Measurements from ENCODE around the gene FAM221B.

The FAM221B gene

DNA sequence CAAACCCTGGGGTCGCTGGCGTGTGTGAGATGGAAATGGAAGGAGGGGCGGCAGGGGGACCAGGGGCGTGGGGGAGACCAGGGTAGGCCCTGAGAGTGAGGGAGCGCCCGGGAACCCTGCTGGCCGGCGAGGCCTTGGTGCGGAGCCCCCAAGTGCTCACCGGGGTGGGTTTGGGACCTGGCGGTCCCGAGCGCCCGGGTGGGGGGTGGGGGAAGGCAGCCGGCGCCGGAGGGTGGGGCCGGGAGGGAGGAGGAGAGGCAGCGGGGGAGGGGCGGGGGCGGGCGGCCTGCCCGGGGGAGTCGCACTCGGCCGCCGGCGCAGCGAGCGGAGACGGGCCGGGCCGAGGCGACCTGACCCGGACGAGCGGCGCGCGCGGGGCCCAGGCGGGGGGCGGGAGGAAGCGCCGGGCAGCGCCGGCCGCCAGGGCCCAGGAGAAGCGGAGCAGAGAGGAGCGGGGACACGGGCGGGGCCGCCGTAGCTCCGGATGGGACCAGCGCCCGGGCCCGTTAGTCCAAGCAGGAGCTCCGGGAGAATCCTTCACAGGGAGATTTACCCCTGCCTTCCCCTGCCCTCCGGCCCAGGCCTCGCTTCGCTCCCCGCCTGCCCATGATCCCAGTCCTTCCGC is 37.1 kb downstream of the FAM221B start, which contains the start of gene NPR2:
TSS of gene NPR2 (plus strand) at position 295 of the 625 bp plus-strand sequence. CDS start 818 bp downstream, outside the sequence.
- no peak for DNase-seq (ENCODE audit: low read depth)

- peak; percentile 31 for DNase-seq (ENCODE audit: low read depth)
Measured at GRCh38 chr9:35790385-35791296, 37.9 kb downstream of the FAM221B start.

- DNase-seq (ENCODE audit: low read depth), result no peak
Measured at GRCh38 chr9:35790025-35790384, 38.5 kb downstream of the FAM221B start.

DNA sequence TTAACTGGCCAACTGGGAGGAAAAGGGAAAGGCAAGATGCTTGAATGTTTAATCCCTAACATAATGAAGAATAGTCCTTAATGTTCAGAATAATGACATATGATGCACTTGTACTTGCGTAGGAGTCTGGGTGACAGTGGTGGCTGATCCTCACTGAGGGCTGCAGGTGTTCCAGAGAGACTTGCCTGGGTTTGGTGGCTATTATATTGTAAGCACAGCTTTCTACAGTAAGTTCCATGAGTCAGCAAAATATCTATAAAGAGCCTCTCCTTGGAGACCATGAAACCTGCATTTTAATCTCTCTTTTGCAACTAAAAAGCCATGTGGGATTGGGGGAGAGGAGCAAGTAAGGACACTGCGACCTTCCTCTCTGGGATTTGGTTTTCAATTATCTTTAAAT is 39.0 kb downstream of the FAM221B start:
- no peak for DNase-seq (ENCODE audit: low read depth)

GRCh38 chr9:35783418-35783817 is 45.1 kb downstream of the FAM221B start:
- no peak for DNase-seq (ENCODE audit: low read depth)

DNA sequence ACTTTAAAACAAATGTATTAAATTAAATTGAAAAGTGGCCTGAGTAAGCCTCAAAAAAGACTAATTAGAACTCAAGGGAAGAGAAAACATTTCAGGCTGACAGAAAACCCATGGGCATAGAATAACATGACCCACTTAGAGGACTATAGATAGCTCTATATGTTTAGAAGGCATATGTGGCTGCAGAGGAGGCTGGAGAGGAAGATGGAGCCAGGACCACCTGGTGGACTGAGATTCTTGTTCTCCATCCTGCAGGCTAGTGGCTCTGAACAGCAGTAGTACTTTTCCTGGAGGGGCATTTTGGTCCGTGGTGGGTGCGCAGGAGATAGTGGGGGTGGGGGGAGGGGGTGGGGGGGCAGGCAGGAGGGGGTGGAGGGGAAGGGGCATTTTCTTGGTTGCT is 47.5 kb downstream of the FAM221B start:
- DNase-seq (ENCODE audit: low read depth), result no peak

DNA sequence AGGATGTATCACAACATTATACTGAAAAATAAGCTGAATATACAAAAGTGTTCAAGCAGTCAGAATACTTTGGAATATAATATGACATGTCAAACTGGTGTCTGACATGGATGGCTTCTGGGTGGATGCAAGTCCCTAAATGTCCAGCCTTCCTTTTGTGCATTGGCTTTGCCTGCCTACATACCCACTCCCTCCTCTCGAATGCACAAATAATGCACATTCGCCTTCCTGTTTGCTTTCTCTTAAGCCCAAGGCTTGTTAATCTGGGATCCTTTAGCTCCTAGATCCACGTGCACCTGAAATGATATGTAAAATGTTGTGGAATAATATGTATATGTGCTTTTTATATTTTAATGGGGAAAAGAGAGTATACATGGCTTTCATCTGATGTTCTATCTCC is 50.0 kb downstream of the FAM221B start:
- no peak for DNase-seq (ENCODE audit: low read depth)

DNA sequence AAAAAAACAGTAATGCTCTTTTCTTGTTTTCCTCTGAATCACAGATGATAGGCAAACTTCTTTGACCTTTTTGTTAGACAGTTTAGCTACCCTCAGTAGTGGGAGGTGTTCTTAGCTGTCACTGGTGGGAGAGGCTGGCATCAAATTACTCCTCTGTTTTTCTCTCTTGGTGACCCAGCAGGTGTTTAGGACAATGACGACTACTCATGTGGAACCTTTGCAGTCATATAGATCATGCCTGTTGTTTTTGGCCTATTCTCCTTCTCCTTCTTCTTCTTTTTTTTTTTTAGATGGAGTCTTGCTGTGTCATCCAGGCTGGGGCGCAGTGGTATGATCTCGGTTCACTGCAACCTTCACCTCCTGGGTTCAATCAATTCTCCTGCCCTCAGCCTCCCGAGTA is 52.5 kb downstream of the FAM221B start:
- no peak for DNase-seq (ENCODE audit: low read depth)

DNA sequence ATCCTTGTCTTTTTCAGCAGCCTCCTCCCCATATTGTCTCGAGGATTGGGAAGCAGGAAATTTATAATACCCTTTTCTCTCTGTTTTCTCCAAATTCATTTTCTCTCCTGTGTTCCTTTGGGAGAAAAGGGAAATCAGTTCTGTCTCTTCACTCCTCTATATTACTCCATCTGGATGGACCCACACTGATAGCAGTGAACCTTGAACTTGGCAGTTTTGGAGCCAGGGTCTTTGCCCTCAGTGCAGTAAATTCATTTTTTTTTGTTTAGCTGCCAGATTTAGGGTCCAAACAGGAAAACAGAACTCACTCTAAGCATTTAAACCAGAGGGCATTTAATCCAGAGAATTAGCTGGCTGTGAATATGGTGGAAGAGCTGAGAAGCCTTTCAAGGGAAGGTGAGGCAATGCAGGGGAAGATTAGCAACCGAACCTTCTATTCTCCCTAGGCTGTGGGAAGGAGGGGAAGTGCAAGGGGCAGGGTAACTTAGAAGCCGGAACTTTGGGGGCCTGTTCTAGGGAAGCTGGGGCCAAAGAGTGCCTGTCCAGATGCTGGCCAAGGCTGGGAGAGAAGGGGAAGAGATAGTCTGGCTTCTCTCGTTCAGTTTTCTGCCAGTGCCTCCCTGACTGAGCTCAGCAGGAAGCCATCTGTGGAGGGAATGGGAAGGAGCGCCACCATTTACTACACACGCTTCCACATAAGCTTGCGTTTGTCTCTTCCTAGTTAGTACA is 53.5 kb downstream of the FAM221B start:
- no peak for DNase-seq (ENCODE audit: low read depth)

DNA sequence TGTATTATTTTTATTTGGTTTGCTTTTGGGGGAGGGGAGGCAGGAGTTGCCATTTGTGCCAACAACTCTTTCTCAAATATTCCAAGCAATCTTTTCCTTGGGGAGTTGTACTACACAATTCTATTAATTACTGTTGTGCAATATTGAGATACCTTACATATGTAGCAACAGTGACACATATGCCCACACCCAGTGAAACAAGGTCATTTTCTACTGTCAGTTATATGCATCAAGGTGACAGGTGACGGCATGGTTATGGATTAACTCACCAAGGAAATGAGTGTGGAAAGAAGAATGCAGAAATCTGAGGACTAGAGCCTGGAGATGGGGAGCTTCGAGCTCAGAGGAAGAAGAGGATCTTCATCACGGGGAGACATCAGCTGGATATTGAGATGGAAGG is 56.6 kb downstream of the FAM221B start:
- DNase-seq (ENCODE audit: low read depth), result no peak

DNA sequence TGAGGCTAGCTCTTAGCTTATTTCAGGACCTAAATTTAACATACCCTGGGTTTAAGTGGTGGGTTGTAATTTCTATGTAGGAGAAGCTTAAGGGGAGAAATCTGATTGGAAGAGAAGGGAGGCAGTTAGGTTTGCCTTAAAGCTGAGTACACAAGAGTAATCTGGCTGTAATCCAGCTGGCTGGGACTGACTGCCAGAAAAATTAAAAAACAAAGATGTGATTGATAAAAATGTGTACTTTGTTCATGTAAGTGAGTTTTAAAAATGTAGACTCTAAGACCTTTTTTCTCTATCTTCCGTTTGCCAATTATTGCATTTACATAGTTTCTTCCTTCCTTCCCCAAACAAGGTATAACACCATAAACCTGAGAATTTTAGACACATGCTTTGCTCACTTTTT is 57.0 kb downstream of the FAM221B start:
- DNase-seq (ENCODE audit: low read depth), result no peak

- DNase-seq (ENCODE audit: low read depth), result no peak
Measured at GRCh38 chr9:35771075-35771433, 57.5 kb downstream of the FAM221B start.

DNA sequence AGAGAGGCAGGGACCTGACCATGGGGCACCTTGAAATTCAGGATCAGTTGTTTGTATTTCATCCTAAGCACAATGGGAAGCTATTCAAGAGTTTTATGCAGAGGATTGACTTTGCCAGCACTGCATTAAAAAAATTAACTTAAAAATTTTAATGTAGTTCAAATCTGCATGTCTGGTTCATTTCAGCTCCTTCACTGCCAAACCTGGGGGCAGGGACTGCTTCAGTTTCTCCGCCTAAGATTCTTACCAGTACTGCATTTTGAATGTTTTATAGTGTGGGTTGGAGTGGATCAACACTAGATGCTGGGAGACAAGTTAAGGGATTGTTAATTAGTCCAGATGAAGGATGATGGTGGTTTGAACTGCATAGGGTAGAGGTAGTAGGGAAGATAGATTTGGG is 58.8 kb downstream of the FAM221B start:
- no peak for DNase-seq (ENCODE audit: low read depth)

GRCh38 chr9:35767458-35767857 is 61.1 kb downstream of the FAM221B start:
- no peak for DNase-seq (ENCODE audit: low read depth)

DNA sequence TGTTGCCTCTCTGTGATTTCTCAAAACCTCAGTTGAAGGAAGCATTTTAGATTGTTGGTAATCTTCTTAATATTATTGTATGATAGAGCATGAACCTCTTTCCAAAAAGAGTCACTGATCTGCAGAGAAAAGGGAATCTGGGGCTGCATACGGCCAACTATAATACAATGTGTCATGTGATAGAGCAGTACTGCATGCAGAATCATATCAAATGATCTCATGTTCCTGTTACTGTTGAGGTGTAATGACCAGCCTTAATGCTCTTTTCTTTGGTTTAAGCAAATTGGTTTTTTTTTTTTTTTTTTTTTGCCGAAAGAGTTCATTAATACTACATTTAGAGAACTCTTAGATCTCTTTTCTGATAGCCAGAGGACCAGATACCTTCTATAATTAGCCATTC is 61.5 kb downstream of the FAM221B start:
- no peak for DNase-seq (ENCODE audit: low read depth)

Data from activated T-cell treated with anti-CD3 and anti-CD28 coated beads for 24 hours (primary cell).